Stimulated activated CD8-positive, alpha-beta memory T cell treated with anti-CD3 and anti-CD28 coated beads, Interleukin-12 subunit alpha, Interleukin-12 subunit beta, amount 100 ng/mL, for 24 hours (primary cell): ENCODE data around the gene SLC25A21.
"Not testable (repeated sequence)": the region's sequence is repeated elsewhere in the genome, so short reads cannot be mapped to it uniquely, and the experiment has no call there.

Experiments
- DNase-seq: peaks from one replicate; pipeline ENCODE4 v3.0.0-alpha.2; 2020; ENCODE audit errors: extremely low read depth

Gene SLC25A21

GRCh38 chr14:36713960-36714703, 458.3 kb downstream of the SLC25A21 start:
- DNase-seq: no peak

GRCh38 chr14:36707570-36707969, 464.8 kb downstream of the SLC25A21 start:
- no peak for DNase-seq

- no peak for DNase-seq
These were observed 469.9 kb downstream of the SLC25A21 start for GRCh38 chr14:36702474-36702873.

- DNase-seq: no peak
These were observed 471.3 kb downstream of the SLC25A21 start for GRCh38 chr14:36701132-36701531.

- DNase-seq: no peak
These were observed 471.8 kb downstream of the SLC25A21 start for GRCh38 chr14:36700651-36701050.

- not testable (repeated sequence) for DNase-seq
These were observed 473.0 kb downstream of the SLC25A21 start for GRCh38 chr14:36699420-36699819.

GRCh38 chr14:36690311-36691040, 481.9 kb downstream of the SLC25A21 start:
- DNase-seq: no peak

GRCh38 chr14:36684946-36685345, 487.5 kb downstream of the SLC25A21 start:
- DNase-seq: no peak

GRCh38 chr14:36683083-36683724, 489.2 kb downstream of the SLC25A21 start:
- DNase-seq: no peak

GRCh38 chr14:36682338-36682737, 490.1 kb downstream of the SLC25A21 start:
- no peak for DNase-seq

GRCh38 chr14:36676236-36676635, 496.2 kb downstream of the SLC25A21 start:
- DNase-seq: no peak

- DNase-seq: no peak
These were observed 496.8 kb downstream of the SLC25A21 start for GRCh38 chr14:36675581-36675980.

GRCh38 chr14:36674659-36675058, 497.7 kb downstream of the SLC25A21 start:
- DNase-seq: no peak

- DNase-seq: no peak
These were observed 500.3 kb downstream of the SLC25A21 start for GRCh38 chr14:36672095-36672494.

GRCh38 chr14:36671149-36671548, 501.3 kb downstream of the SLC25A21 start:
- DNase-seq: no peak

- no peak for DNase-seq
These were observed 504.7 kb downstream of the SLC25A21 start for GRCh38 chr14:36667679-36668078.

- no peak for DNase-seq
These were observed 505.8 kb downstream of the SLC25A21 start for GRCh38 chr14:36666416-36667206.

- no peak for DNase-seq
These were observed 506.5 kb downstream of the SLC25A21 start for GRCh38 chr14:36665887-36666415.

- no peak for DNase-seq
These were observed 507.8 kb downstream of the SLC25A21 start for GRCh38 chr14:36664322-36665193.
